ENCODE results near the gene SCYL1. TPM values are rescaled to one million over a fixed set of nuclear protein-coding genes. Genes with fewer than 3 reads are reported as not detected.
A peak's percentile ranks its signal among the peaks of the same experiment; 100 is the strongest.

Gene SCYL1
- 117 and 118 TPM in 2 replicates for polyA plus RNA-seq (2013)

GRCh38 chr11:65524741-65525545 lies at the start of gene SCYL1:
TSS of gene SCYL1 (plus strand) at chr11:65525083. CDS start at chr11:65525154, 71 bp downstream.
- Histone ChIP-seq H3K36me3 (ENCODE audit: control insufficient read depth in 1 of 2, insufficient read depth in 2 of 2, low read length in 2 of 2) (peaks cover 29 to 31% of the 10 kb centered on the region in 2 experiments), H3K18ac (ENCODE audit: low read length) (peak within 1 kb of the TSS; percentile 97), H2BK120ac (ENCODE audit: insufficient read depth, low read length, poor library complexity) (peak within 1 kb of the TSS; percentile 95), H3K4ac (ENCODE audit: low read depth, low read length) (peak within 1 kb of the TSS; percentile 92), H3K4me3 (ENCODE audit: low read depth, low read length) (peak within 1 kb of the TSS; percentile 84), H3K9me3 (ENCODE audit: insufficient read depth, low read depth, low read length) (peaks cover 2% of the 10 kb centered on the region), H4K8ac (ENCODE audit: low read depth, low read length) (peak within 1 kb of the TSS; percentile 97), H3K23ac (ENCODE audit: low read length) (peak within 1 kb of the TSS; percentile 7), H3K27ac (ENCODE audit: low read depth, low read length) (peak within 1 kb of the TSS; percentile 72), H3K79me1 (ENCODE audit: low read length) (peaks cover 10% of the 10 kb centered on the region), H3K14ac (ENCODE audit: low read length) (peak within 1 kb of the TSS; percentile 99), H3K4me1 (ENCODE audit: control insufficient read depth in 1 of 2, insufficient read depth in 2 of 2, low read length in 2 of 2) (peaks cover 14 to 22% of the 10 kb centered on the region in 2 experiments), H2AFZ (ENCODE audit: insufficient read depth, low read length, poor library complexity) (peak within 1 kb of the TSS; percentile 48), H4K12ac (ENCODE audit: low read depth, low read length) (peak within 1 kb of the TSS; percentile 92), H3K4me2 (ENCODE audit: low read length) (peak within 1 kb of the TSS; percentile 91), H2AK5ac (ENCODE audit: low read length) (peak within 1 kb of the TSS; percentile 84), H4K91ac (ENCODE audit: low read depth, low read length) (peak within 1 kb of the TSS; percentile 97), H3K9ac (ENCODE audit: low read length) (peak within 1 kb of the TSS; percentile 98), H3K27me3 (ENCODE audit: insufficient read depth, low read length) (no peaks in the 10 kb centered on the region), H2BK5ac (ENCODE audit: low read depth, low read length, poor library complexity) (peak within 1 kb of the TSS; percentile 87), H3K79me2 (ENCODE audit: control insufficient read depth, insufficient read depth, low read length, poor library complexity) (peaks cover 10% of the 10 kb centered on the region), H2BK12ac (ENCODE audit: low read length) (peak within 1 kb of the TSS; percentile 23)
- no CpG with 5 or more reads among the region's 82 CpGs for WGBS (ENCODE audit: extremely low coverage, insufficient coverage, insufficient read length)
- peak; percentile 51 to 73 for DNase-seq

DNA sequence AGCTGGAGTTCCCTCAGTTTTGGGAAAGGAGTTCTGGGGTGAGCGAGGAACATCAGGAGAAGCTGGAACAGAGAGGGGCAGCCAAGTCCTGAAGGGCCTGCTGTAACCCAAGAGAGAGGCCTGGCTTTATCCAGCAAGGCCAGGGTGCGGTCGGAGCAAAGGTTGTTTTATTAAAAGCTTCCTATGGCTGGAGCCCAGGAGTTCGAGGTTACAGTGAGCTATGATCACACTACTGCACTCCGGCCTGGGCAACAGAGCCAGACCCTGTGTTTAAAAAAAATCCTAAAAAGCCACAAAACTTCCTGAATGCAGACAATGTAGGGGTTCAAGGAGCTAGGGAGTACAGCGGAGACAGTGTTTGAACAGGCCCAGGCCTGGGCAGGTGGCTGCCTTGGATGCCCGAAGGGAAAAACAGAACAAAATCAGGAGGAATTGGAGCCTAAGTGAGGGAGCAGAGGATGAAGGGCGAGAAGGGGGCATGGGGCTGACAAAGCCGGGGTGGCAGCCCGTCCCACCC lies 48.2 kb upstream of the SCYL1 start:
- Histone ChIP-seq H4K91ac (ENCODE audit: low read depth, low read length) (peak overlapping the region; percentile 94), H2BK120ac (ENCODE audit: insufficient read depth, low read length, poor library complexity) (peak overlapping the region; percentile 97), H3K4me3 (ENCODE audit: low read depth, low read length) (peak overlapping the region; percentile 74), H3K23ac (ENCODE audit: low read length) (no peak overlapping the region), H3K18ac (ENCODE audit: low read length) (peak overlapping the region; percentile 96), H4K8ac (ENCODE audit: low read depth, low read length) (peak overlapping the region; percentile 87), H3K14ac (ENCODE audit: low read length) (peak overlapping the region; percentile 96), H2AFZ (ENCODE audit: insufficient read depth, low read length, poor library complexity) (peak overlapping the region; percentile 47), H2AK5ac (ENCODE audit: low read length) (peak overlapping the region; percentile 53), H3K4me2 (ENCODE audit: low read length) (peak overlapping the region; percentile 81), H3K79me1 (ENCODE audit: low read length) (peaks cover 45% of the 10 kb centered on the region), H3K79me2 (ENCODE audit: control insufficient read depth, insufficient read depth, low read length, poor library complexity) (peaks cover 25% of the 10 kb centered on the region), H3K27me3 (ENCODE audit: insufficient read depth, low read length) (no peaks in the 10 kb centered on the region), H3K4me1 (ENCODE audit: control insufficient read depth in 1 of 2, insufficient read depth in 2 of 2, low read length in 2 of 2) (peaks cover 27 to 38% of the 10 kb centered on the region in 2 experiments), H3K9ac (ENCODE audit: low read length) (peak overlapping the region; percentile 62), H2BK5ac (ENCODE audit: low read depth, low read length, poor library complexity) (peak overlapping the region; percentile 97), H3K27ac (ENCODE audit: low read depth, low read length) (peak overlapping the region; percentile 98), H4K12ac (ENCODE audit: low read depth, low read length) (peak overlapping the region; percentile 89), H3K9me3 (ENCODE audit: insufficient read depth, low read depth, low read length) (no peaks in the 10 kb centered on the region), H2BK12ac (ENCODE audit: low read length) (peak overlapping the region; percentile 78), H3K4ac (ENCODE audit: low read depth, low read length) (peak overlapping the region; percentile 69), H3K36me3 (ENCODE audit: control insufficient read depth in 1 of 2, insufficient read depth in 2 of 2, low read length in 2 of 2) (no peaks in the 10 kb centered on the region)
- DNase-seq = peak in 1 of 2 donors; percentile 14
- WGBS (ENCODE audit: extremely low coverage, insufficient coverage, insufficient read length) = no CpG with 5 or more reads among the region's 10 CpGs

DNA sequence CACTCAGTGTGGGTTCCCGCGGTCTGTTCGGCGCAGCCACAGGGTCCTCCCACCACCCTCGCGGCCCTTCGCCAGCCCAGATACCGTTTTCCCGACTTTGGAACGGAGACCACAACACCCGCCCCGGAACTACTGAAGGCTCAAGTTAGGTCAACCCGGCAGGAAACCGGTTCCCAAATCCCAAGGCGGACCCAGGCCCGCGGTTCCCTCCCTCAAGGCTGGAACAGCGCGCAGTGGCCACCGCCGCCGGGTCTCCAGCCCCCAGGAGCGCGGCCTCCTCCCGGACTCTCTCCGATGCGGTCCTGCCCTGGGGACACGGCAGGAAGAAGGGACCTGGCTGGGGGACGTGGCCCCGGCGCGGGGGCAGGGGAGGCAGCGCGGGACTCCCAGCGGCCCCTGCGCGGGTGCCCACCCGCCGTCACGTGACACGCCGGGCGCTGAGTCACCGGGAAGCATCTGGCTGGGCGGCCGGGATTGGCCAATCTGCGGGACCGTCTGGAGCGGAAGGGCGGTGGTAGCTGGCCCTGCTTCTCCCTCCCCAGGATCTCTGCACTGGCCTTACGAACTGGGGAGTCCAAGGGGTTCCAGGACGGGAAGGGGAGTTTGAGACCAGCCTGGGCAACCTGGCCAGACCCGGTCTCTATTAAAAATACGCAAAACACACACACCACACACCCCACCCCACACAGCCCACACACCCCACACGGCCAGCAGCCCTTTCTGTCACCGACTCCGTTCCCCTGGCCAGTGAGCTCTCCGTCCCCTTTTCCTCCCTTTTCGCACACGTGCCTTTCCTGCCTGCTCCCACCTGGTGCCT lies 47.5 kb upstream of the SCYL1 start:
- H4K8ac ChIP-seq (ENCODE audit: low read depth, low read length) = peak overlapping the region; percentile 97
- DNase-seq = peak; percentile 96 to 98
- peak overlapping the region; percentile 78 for H2BK12ac ChIP-seq (ENCODE audit: low read length)
- peak overlapping the region; percentile 96 for H3K18ac ChIP-seq (ENCODE audit: low read length)
- peak overlapping the region; percentile 81 for H3K4me2 ChIP-seq (ENCODE audit: low read length)
- H3K27ac ChIP-seq (ENCODE audit: low read depth, low read length) = peak overlapping the region; percentile 98
- peak overlapping the region; percentile 98 for H2BK5ac ChIP-seq (ENCODE audit: low read depth, low read length, poor library complexity)
- H2AFZ ChIP-seq (ENCODE audit: insufficient read depth, low read length, poor library complexity) = peak overlapping the region; percentile 73
- H3K23ac ChIP-seq (ENCODE audit: low read length) = no peak overlapping the region
- H3K14ac ChIP-seq (ENCODE audit: low read length) = peak overlapping the region; percentile 97
- peak overlapping the region; percentile 85 for H3K4ac ChIP-seq (ENCODE audit: low read depth, low read length)
- H3K79me2 ChIP-seq (ENCODE audit: control insufficient read depth, insufficient read depth, low read length, poor library complexity) = peaks cover 23% of the 10 kb centered on the region
- WGBS (ENCODE audit: extremely low coverage, insufficient coverage, insufficient read length) = no CpG with 5 or more reads among the region's 60 CpGs
- H3K9me3 ChIP-seq (ENCODE audit: insufficient read depth, low read depth, low read length) = no peaks in the 10 kb centered on the region
- H3K27me3 ChIP-seq (ENCODE audit: insufficient read depth, low read length) = no peaks in the 10 kb centered on the region
- H3K4me1 ChIP-seq (ENCODE audit: control insufficient read depth in 1 of 2, insufficient read depth in 2 of 2, low read length in 2 of 2) = peaks cover 25 to 35% of the 10 kb centered on the region in 2 experiments
- H4K12ac ChIP-seq (ENCODE audit: low read depth, low read length) = peak overlapping the region; percentile 89
- peak overlapping the region; percentile 98 for H2AK5ac ChIP-seq (ENCODE audit: low read length)
- H3K4me3 ChIP-seq (ENCODE audit: low read depth, low read length) = peak overlapping the region; percentile 74
- peak overlapping the region; percentile 97 for H4K91ac ChIP-seq (ENCODE audit: low read depth, low read length)
- H3K79me1 ChIP-seq (ENCODE audit: low read length) = peaks cover 44% of the 10 kb centered on the region
- peak overlapping the region; percentile 62 for H3K9ac ChIP-seq (ENCODE audit: low read length)
- H2BK120ac ChIP-seq (ENCODE audit: insufficient read depth, low read length, poor library complexity) = peak overlapping the region; percentile 97
- H3K36me3 ChIP-seq (ENCODE audit: control insufficient read depth in 1 of 2, insufficient read depth in 2 of 2, low read length in 2 of 2) = no peaks in the 10 kb centered on the region

All from trophoblast cell (in vitro differentiated cells and primary cell).